ENCODE data around the gene CRIP1. TPM values are rescaled to one million over a fixed set of nuclear protein-coding genes. Genes with fewer than 3 reads are reported as not detected.
A peak's percentile ranks its signal among the peaks of the same experiment; 100 is the strongest.

Gene CRIP1
- total and polyA plus RNA-seq, 2 donors (not counting 1 experiment from before 2014, with no cell fraction given) = 210 to 563 TPM

- peak overlapping the region; percentile 90 for H3K4me3 Mint-ChIP-seq
- H3K79me2 ChIP-seq (ENCODE audit: control insufficient read depth, insufficient read depth, low read length) = peaks cover 9% of the 10 kb centered on the region
- H3K4me2 ChIP-seq (replicated peaks; ENCODE audit: low read depth, low read length, poor library complexity, severe bottlenecking) = peak overlapping the region; percentile 100
- H2AFZ ChIP-seq (ENCODE audit: insufficient read depth, low read depth, low read length, poor library complexity, severe bottlenecking) = peak overlapping the region; percentile 30
- H3K4me1 ChIP-seq (ENCODE audit: control insufficient read depth in 2 of 2, insufficient read depth in 2 of 2, low read length in 2 of 2) = peaks cover 39 to 71% of the 10 kb centered on the region in 2 donors
- WGBS (ENCODE audit: insufficient coverage) = 61% methylated on average over 26 of the region's 26 CpGs
- no peaks in the 10 kb centered on the region for H3K9me3 ChIP-seq (ENCODE audit: control extremely low read depth in 1 of 3, control insufficient read depth in 2 of 3, insufficient read depth in 1 of 3, low read length in 2 of 3)
- H3K27ac Mint-ChIP-seq = peak overlapping the region; percentile 97
- peaks cover 26% of the 10 kb centered on the region for H4K20me1 ChIP-seq (ENCODE audit: control insufficient read depth, insufficient read depth, low read length, poor library complexity, severe bottlenecking)
- no peaks in the 10 kb centered on the region for H3K9me3 Mint-ChIP-seq (ENCODE audit: insufficient read depth)
- peak overlapping the region; percentile 95 to 99 for H3K27ac ChIP-seq (ENCODE audit: low read length in 2 of 2)
- TF ChIP-seq EZH2 (IDR thresholded peaks at IDR 0.05; ENCODE audit: borderline replicate concordance, insufficient read depth, low read depth, low read length, poor library complexity, severe bottlenecking) (no peak), CTCF (IDR thresholded peaks at IDR 0.05) (no peak)
- POLR2A ChIA-PET = no interaction called here
- peak overlapping the region in 4 of 5 experiments; percentile 59 to 88 (median 76) for H3K4me3 ChIP-seq (ENCODE audit: control extremely low read depth in 1 of 5, extremely low read depth in 1 of 5, insufficient read depth in 1 of 5, low read depth in 2 of 5, low read length in 4 of 5)
- CTCF ChIA-PET = interaction anchor here (0.9 to 4.5 kb wide), 6 partner anchors 9 to 123 kb away, joined by 3 to 121 read pairs (median 22); no protein-coding TSS in a partner anchor
- ATAC-seq (ENCODE audit: low read depth) (no peak), DNase-seq (peak; percentile 42)
- H3K9ac ChIP-seq (ENCODE audit: low read length) = peak overlapping the region; percentile 96
- intact Hi-C loops (cut with micrococcal nuclease) = loop anchor here (10.0 kb wide), 1 partner anchor 423 kb away; the partner anchor contains the start of gene GPR132
- no peaks in the 10 kb centered on the region for H3K27me3 Mint-ChIP-seq
- no peaks in the 10 kb centered on the region for H3K27me3 ChIP-seq (replicated peaks in 1 of 4; ENCODE audit: control extremely low read depth in 1 of 4, control insufficient read depth in 3 of 4, insufficient read depth in 4 of 4, low read length in 3 of 4)
- peaks cover 0 to 9% of the 10 kb centered on the region in 2 experiments for H3K36me3 ChIP-seq (replicated peaks in 1 of 2; ENCODE audit: control extremely low read depth in 1 of 2, control insufficient read depth in 1 of 2, extremely low read depth in 1 of 2, insufficient read depth in 2 of 2, low read length in 1 of 2)
- H3K4me1 Mint-ChIP-seq = peaks cover 47% of the 10 kb centered on the region
Observed at GRCh38 chr14:105487986-105488777, 1.5 kb downstream of the CRIP1 start.
